ENCODE data around the gene RUNX3. TPM values are rescaled to one million over a fixed set of nuclear protein-coding genes. Genes with fewer than 3 reads are reported as not detected.

The RUNX3 gene
- total RNA-seq, 4 donors from 2014 or later: 0.27 to 2.8 (median 0.77) TPM

- no peak overlapping the region for H3K4me3 ChIP-seq (replicated peaks in 1 of 3)
- TF ChIP-seq POLR2A (IDR thresholded peaks at IDR 0.05): no peak
- TF ChIP-seq CTCF (IDR thresholded peaks at IDR 0.05): no peak
- no peaks in the 10 kb centered on the region for H3K36me3 ChIP-seq
- no peaks in the 10 kb centered on the region for H3K4me1 ChIP-seq
- 73 to 75% methylated on average over 14 of the region's 14 CpGs for WGBS, 2 donors
- H3K27me3 ChIP-seq: no peaks in the 10 kb centered on the region
- intact Hi-C loops (cut with DNase I): loop anchor here (5.0 kb wide), 1 partner anchor 48 kb away; no protein-coding TSS in a partner anchor
- H3K9me3 ChIP-seq: no peaks in the 10 kb centered on the region
- H3K27ac ChIP-seq: no peak overlapping the region
- no peak for DNase-seq
Measured at GRCh38 chr1:24899581-24900485, 30.2 kb downstream of the RUNX3 start.

GRCh38 chr1:24898909-24899439, 31.1 kb downstream of the RUNX3 start:
- H3K4me1 ChIP-seq: peaks cover 0 to 2% of the 10 kb centered on the region in 2 donors
- no peaks in the 10 kb centered on the region for H3K36me3 ChIP-seq
- H3K4me3 ChIP-seq (replicated peaks in 1 of 3): no peak overlapping the region
- DNase-seq: no peak
- TF ChIP-seq POLR2A (IDR thresholded peaks at IDR 0.05) (no peak), CTCF (IDR thresholded peaks at IDR 0.05) (no peak)
- WGBS, 2 donors: 83% methylated on average over 6 of the region's 8 CpGs; no CpG with 5 or more reads in 1 of the 2 donors
- H3K27me3 ChIP-seq: no peaks in the 10 kb centered on the region
- no peak overlapping the region for H3K27ac ChIP-seq
- no peaks in the 10 kb centered on the region for H3K9me3 ChIP-seq
- intact Hi-C loops (cut with DNase I): loop anchor here (5.0 kb wide), 1 partner anchor 47 kb away; no protein-coding TSS in a partner anchor

- Histone ChIP-seq H3K27ac (no peak overlapping the region), H3K27me3 (no peaks in the 10 kb centered on the region), H3K9me3 (no peaks in the 10 kb centered on the region), H3K36me3 (no peaks in the 10 kb centered on the region), H3K4me1 (peaks cover 0 to 7% of the 10 kb centered on the region in 2 donors), H3K4me3 (replicated peaks in 1 of 3) (no peak overlapping the region)
- peak; percentile 30 to 31 for DNase-seq
- WGBS, 2 donors: 36 to 42% methylated on average over 7 to 9 of the region's 9 CpGs
- peak in 4 of 6 experiments; percentile 61 to 76 (median 72) for TF ChIP-seq CTCF (IDR thresholded peaks at IDR 0.05)
- TF ChIP-seq POLR2A (IDR thresholded peaks at IDR 0.05): no peak
- intact Hi-C loops (cut with DNase I): loop anchor here (5.0 kb wide), 1 partner anchor 46 kb away; no protein-coding TSS in a partner anchor
Measured at GRCh38 chr1:24898152-24898908, 31.7 kb downstream of the RUNX3 start.

GRCh38 chr1:24897263-24898151, 32.6 kb downstream of the RUNX3 start:
- H3K4me3 ChIP-seq (replicated peaks in 1 of 3): no peak overlapping the region
- intact Hi-C loops (cut with DNase I): loop anchor here (5.0 kb wide), 1 partner anchor 45 kb away; no protein-coding TSS in a partner anchor
- no peak overlapping the region for H3K27ac ChIP-seq
- no peak for DNase-seq
- H3K4me1 ChIP-seq: peaks cover 0 to 9% of the 10 kb centered on the region in 2 donors
- 74 to 78% methylated on average over 16 of the region's 17 CpGs for WGBS, 2 donors
- TF ChIP-seq POLR2A (IDR thresholded peaks at IDR 0.05) (no peak), CTCF (IDR thresholded peaks at IDR 0.05) (no peak)
- H3K9me3 ChIP-seq: no peaks in the 10 kb centered on the region
- no peaks in the 10 kb centered on the region for H3K36me3 ChIP-seq
- no peaks in the 10 kb centered on the region for H3K27me3 ChIP-seq

All from thyroid gland (tissue), 4 donors.